ENCODE results near the gene CHMP2B.

The CHMP2B gene

DNA sequence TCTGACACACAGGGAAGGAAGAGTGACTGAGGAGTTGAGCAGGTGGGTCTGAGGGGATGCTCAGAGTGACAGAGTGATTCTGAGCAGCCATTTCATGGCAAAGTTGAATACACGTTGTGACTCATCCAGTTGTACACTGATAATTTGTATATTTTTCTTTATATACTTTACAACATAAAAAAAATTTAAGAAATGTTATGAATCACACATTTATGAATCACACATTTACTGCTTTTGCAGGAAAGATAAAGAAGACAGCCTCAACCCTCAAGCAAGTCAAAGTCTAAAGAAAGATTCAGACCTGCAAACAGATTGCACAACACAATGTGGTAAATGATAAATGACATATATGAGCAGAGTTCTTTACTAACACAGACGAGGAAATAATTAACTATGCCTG lies 21.0 kb upstream of the CHMP2B start:
- DNase-seq (ENCODE audit: low spot score) = no peak
- TF ChIP-seq, protein P1, sequence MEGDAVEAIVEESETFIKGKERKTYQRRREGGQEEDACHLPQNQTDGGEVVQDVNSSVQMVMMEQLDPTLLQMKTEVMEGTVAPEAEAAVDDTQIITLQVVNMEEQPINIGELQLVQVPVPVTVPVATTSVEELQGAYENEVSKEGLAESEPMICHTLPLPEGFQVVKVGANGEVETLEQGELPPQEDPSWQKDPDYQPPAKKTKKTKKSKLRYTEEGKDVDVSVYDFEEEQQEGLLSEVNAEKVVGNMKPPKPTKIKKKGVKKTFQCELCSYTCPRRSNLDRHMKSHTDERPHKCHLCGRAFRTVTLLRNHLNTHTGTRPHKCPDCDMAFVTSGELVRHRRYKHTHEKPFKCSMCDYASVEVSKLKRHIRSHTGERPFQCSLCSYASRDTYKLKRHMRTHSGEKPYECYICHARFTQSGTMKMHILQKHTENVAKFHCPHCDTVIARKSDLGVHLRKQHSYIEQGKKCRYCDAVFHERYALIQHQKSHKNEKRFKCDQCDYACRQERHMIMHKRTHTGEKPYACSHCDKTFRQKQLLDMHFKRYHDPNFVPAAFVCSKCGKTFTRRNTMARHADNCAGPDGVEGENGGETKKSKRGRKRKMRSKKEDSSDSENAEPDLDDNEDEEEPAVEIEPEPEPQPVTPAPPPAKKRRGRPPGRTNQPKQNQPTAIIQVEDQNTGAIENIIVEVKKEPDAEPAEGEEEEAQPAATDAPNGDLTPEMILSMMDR (IDR thresholded peaks at IDR 0.05; ENCODE audit: extremely low read depth, missing control alignments) = no peak

DNA sequence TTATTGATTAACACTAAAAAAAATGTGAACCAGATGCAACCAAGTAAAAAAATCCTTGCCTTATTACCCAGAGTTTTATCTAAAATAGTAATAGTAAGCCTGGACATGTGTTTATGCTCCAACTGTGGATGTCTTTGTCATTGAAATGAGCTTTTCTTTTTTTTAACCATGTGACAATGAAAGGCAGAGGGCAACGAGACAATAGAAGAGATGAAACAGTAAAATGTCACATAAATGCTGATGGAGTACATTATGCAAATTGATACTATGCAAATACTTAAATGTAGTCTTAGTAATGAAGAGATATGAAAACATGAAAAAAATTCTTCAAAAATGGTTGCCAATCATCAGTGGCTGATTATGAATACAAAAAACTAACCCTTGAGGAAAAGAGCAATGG lies 20.5 kb upstream of the CHMP2B start:
- TF ChIP-seq, protein P1 (IDR thresholded peaks at IDR 0.05; ENCODE audit: extremely low read depth, missing control alignments) = no peak
- DNase-seq (ENCODE audit: low spot score) = no peak

GRCh38 chr3:87207460-87207859 lies 19.6 kb upstream of the CHMP2B start:
- TF ChIP-seq, protein P1 (IDR thresholded peaks at IDR 0.05; ENCODE audit: extremely low read depth, missing control alignments) = no peak
- DNase-seq (ENCODE audit: low spot score) = no peak

DNA sequence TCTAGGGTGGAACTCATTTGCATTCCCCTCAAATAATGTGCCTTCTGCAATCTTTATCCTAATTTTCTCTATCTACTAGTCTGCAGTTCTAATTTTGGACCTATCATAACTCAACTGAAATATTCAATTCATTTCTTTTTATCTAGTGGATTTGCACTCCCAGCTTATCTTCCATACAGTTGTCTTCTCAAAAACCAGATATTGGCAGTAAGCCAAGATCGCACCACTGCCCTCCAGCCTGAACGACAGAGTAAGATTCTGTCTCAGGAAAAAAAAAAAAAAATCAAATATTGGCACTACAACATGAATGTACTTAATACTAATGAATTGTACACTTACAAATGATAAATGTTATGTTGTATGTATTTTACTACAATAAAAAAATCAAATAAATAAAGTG lies 18.0 kb upstream of the CHMP2B start:
- DNase-seq (ENCODE audit: low spot score) = no peak
- TF ChIP-seq, protein P1 (IDR thresholded peaks at IDR 0.05; ENCODE audit: extremely low read depth, missing control alignments) = no peak

- DNase-seq (ENCODE audit: low spot score) = no peak
- TF ChIP-seq, protein P1 (IDR thresholded peaks at IDR 0.05; ENCODE audit: extremely low read depth, missing control alignments) = no peak
These were observed 8.5 kb upstream of the CHMP2B start for GRCh38 chr3:87218560-87218959.

GRCh38 chr3:87219611-87220010 lies 7.5 kb upstream of the CHMP2B start:
- TF ChIP-seq, protein P1 (IDR thresholded peaks at IDR 0.05; ENCODE audit: extremely low read depth, missing control alignments) = no peak

DNA sequence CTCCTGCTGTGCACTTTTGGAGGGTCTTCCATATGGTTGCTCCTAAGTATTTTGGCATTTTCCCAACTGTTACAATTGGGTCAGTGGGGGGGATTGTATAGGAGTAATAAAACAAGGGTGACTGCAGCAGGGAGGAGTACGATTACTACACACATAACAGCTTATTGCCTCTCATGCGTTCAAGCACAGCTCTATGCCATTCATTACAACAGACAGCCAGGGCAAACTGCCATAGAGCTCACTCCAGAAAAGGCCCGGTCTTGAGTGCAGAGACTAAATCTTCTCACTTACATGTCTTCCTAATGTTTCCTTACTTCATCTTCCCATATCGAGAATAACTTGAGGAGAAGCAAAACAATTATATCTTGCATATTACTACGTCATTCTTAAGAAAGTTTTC lies 1.4 kb upstream of the CHMP2B start:
- TF ChIP-seq, protein P1 (IDR thresholded peaks at IDR 0.05; ENCODE audit: extremely low read depth, missing control alignments) = no peak
- DNase-seq (ENCODE audit: low spot score) = no peak

More at GRCh38 chr3:87219611-87220010, 7.5 kb upstream of the CHMP2B start:
- no peak for DNase-seq (ENCODE audit: low spot score)

Data from GM20000 (cell line).